ENCODE data around the gene CEP170. TPM values are rescaled to one million over a fixed set of nuclear protein-coding genes. Genes with fewer than 3 reads are reported as not detected.

CEP170 gene
- polyA plus RNA-seq, 1 donor from 2014 or later = 403 TPM

GRCh38 chr1:243230914-243231313 lies 24.2 kb downstream of the CEP170 start:
- Histone ChIP-seq H3K27me3 (ENCODE audit: insufficient read depth, low read depth, low read length) (no peaks in the 10 kb centered on the region), H4K20me1 (ENCODE audit: insufficient read depth) (no peaks in the 10 kb centered on the region), H3K9me3 (ENCODE audit: low read length) (peaks cover 7% of the 10 kb centered on the region), H3K4me3 (ENCODE audit: low read length) (no peak overlapping the region), H3K27ac (ENCODE audit: low read length) (no peak overlapping the region), H2AFZ (ENCODE audit: low read depth, low read length) (no peak overlapping the region), H3K79me2 (replicated peaks; ENCODE audit: insufficient read depth, low read length) (peaks cover 95% of the 10 kb centered on the region), H3K4me2 (ENCODE audit: low read length) (no peak overlapping the region), H3K9me2 (ENCODE audit: insufficient read depth, low read length) (no peaks in the 10 kb centered on the region), H3F3A (ENCODE audit: insufficient read depth, low read length, poor library complexity, severe bottlenecking) (no peaks in the 10 kb centered on the region), H3K9ac (ENCODE audit: low read length) (no peak overlapping the region), H3K36me3 (ENCODE audit: insufficient read depth, low read length) (peaks cover 6% of the 10 kb centered on the region)
- no peak for TF ChIP-seq EZH2 (IDR thresholded peaks at IDR 0.05; ENCODE audit: borderline replicate concordance, insufficient read depth, low read length, poor library complexity, severe bottlenecking)
- TF ChIP-seq SMC3 (conservative IDR thresholded peaks at IDR 0.05; ENCODE audit: poor library complexity) = no peak
- TF ChIP-seq RAD21 (conservative IDR thresholded peaks at IDR 0.05) = no peak
- TF ChIP-seq MXI1 (conservative IDR thresholded peaks at IDR 0.05; ENCODE audit: poor library complexity, severe bottlenecking) = no peak
- TF ChIP-seq POLR2AphosphoS5 (IDR thresholded peaks at IDR 0.05) = no peak
- no peak for TF ChIP-seq REST (IDR thresholded peaks at IDR 0.05; ENCODE audit: borderline replicate concordance)
- TF ChIP-seq CTCF (IDR thresholded peaks at IDR 0.05; ENCODE audit: poor library complexity, severe bottlenecking) = no peak
- no peak for TF ChIP-seq EP300 (conservative IDR thresholded peaks at IDR 0.05; ENCODE audit: poor library complexity, severe bottlenecking)
- no peak for TF ChIP-seq TAF1 (IDR thresholded peaks at IDR 0.05; ENCODE audit: low read depth)

- H3K27ac ChIP-seq (ENCODE audit: low read length) = no peak overlapping the region
- H3K9me2 ChIP-seq (ENCODE audit: insufficient read depth, low read length) = no peaks in the 10 kb centered on the region
- no peak overlapping the region for H2AFZ ChIP-seq (ENCODE audit: low read depth, low read length)
- H3K9me3 ChIP-seq (ENCODE audit: low read length) = peaks cover 7% of the 10 kb centered on the region
- peaks cover 93% of the 10 kb centered on the region for H3K79me2 ChIP-seq (replicated peaks; ENCODE audit: insufficient read depth, low read length)
- H3K4me3 ChIP-seq (ENCODE audit: low read length) = no peak overlapping the region
- no peaks in the 10 kb centered on the region for H3F3A ChIP-seq (ENCODE audit: insufficient read depth, low read length, poor library complexity, severe bottlenecking)
- H3K4me2 ChIP-seq (ENCODE audit: low read length) = no peak overlapping the region
- no peaks in the 10 kb centered on the region for H3K27me3 ChIP-seq (ENCODE audit: insufficient read depth, low read depth, low read length)
- H3K36me3 ChIP-seq (ENCODE audit: insufficient read depth, low read length) = peaks cover 6% of the 10 kb centered on the region
- H3K9ac ChIP-seq (ENCODE audit: low read length) = no peak overlapping the region
- TF ChIP-seq CTCF (IDR thresholded peaks at IDR 0.05; ENCODE audit: poor library complexity, severe bottlenecking) = no peak
- no peak for TF ChIP-seq EZH2 (IDR thresholded peaks at IDR 0.05; ENCODE audit: borderline replicate concordance, insufficient read depth, low read length, poor library complexity, severe bottlenecking)
- TF ChIP-seq EP300 (conservative IDR thresholded peaks at IDR 0.05; ENCODE audit: poor library complexity, severe bottlenecking) = no peak
- no peak for TF ChIP-seq TAF1 (IDR thresholded peaks at IDR 0.05; ENCODE audit: low read depth)
- no peak for TF ChIP-seq MXI1 (conservative IDR thresholded peaks at IDR 0.05; ENCODE audit: poor library complexity, severe bottlenecking)
- TF ChIP-seq REST (IDR thresholded peaks at IDR 0.05; ENCODE audit: borderline replicate concordance) = no peak
- TF ChIP-seq POLR2AphosphoS5 (IDR thresholded peaks at IDR 0.05) = no peak
- no peak for TF ChIP-seq SMC3 (conservative IDR thresholded peaks at IDR 0.05; ENCODE audit: poor library complexity)
- no peak for TF ChIP-seq RAD21 (conservative IDR thresholded peaks at IDR 0.05)
- peaks cover 3% of the 10 kb centered on the region for H4K20me1 ChIP-seq (ENCODE audit: insufficient read depth)
These were observed 25.6 kb downstream of the CEP170 start for GRCh38 chr1:243229526-243229925.
